ENCODE data around the gene FUT9.

The FUT9 gene

DNA sequence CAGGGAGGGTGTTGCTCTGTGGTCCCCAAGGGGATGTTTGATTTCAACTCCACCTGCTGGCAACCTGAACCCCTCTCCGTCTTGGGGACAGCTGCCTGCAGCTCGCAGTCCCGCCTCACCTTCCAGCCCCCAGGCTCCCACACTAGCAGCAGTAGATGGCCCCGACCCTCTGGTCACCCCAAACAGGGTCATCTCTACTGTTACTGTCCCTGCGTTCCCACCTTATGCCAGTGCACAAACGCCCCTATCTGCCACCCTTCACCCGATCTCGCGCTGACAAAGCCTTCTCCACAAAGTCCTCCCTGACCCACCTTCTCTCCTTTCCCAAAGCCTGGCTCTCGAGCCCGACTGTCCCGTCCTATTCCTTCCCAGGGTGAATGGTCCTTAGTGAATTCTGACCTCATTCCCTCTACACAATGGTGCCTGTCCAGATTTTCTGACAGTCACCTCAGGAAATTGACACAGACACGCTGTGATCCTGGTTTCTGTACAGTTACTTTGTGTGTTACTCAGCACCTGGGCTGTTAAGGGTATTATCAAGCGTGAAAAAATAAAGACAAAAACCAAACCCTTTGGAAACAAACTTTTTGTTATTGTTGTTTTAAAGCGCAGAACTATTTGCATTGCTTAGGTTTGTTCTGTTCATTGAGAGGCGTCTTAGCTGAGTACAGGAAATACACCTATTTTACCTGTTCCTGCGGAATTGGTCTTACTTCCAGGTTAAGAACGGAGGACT, 728 bp downstream of the FUT9 start:
- no peak for TF ChIP-seq EZH2phosphoT487 (IDR thresholded peaks at IDR 0.05; ENCODE audit: borderline replicate concordance)
- TF ChIP-seq, protein P1, sequence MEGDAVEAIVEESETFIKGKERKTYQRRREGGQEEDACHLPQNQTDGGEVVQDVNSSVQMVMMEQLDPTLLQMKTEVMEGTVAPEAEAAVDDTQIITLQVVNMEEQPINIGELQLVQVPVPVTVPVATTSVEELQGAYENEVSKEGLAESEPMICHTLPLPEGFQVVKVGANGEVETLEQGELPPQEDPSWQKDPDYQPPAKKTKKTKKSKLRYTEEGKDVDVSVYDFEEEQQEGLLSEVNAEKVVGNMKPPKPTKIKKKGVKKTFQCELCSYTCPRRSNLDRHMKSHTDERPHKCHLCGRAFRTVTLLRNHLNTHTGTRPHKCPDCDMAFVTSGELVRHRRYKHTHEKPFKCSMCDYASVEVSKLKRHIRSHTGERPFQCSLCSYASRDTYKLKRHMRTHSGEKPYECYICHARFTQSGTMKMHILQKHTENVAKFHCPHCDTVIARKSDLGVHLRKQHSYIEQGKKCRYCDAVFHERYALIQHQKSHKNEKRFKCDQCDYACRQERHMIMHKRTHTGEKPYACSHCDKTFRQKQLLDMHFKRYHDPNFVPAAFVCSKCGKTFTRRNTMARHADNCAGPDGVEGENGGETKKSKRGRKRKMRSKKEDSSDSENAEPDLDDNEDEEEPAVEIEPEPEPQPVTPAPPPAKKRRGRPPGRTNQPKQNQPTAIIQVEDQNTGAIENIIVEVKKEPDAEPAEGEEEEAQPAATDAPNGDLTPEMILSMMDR (conservative IDR thresholded peaks at IDR 0.05; ENCODE audit: low read length), result no peak
- Histone ChIP-seq H3F3A (ENCODE audit: low read depth) (no peaks in the 10 kb centered on the region), H3K4me2 (ENCODE audit: low read depth, low read length, poor library complexity, severe bottlenecking) (no peak overlapping the region), H3K79me2 (ENCODE audit: insufficient read depth, low read length) (no peaks in the 10 kb centered on the region), H4K20me1 (ENCODE audit: insufficient read depth, low read length, poor library complexity, severe bottlenecking) (no peaks in the 10 kb centered on the region), H3K9me3 (ENCODE audit: insufficient read depth, low read depth, low read length) (no peaks in the 10 kb centered on the region), H3K9me2 (replicated peaks; ENCODE audit: low read depth, low read length) (no peaks in the 10 kb centered on the region), H3K9ac (ENCODE audit: low read depth, low read length, poor library complexity, severe bottlenecking) (no peak overlapping the region), H3K36me3 (ENCODE audit: insufficient read depth, low read length) (no peaks in the 10 kb centered on the region), H2AFZ (ENCODE audit: low read length) (no peak overlapping the region), H3K4me3 (ENCODE audit: low read length, poor library complexity, severe bottlenecking) (no peak overlapping the region), H3K4me1 (ENCODE audit: insufficient read depth, low read length, poor library complexity, severe bottlenecking) (no peaks in the 10 kb centered on the region), H3K27me3 (ENCODE audit: insufficient read depth, low read length, poor library complexity, severe bottlenecking) (no peaks in the 10 kb centered on the region)

DNA sequence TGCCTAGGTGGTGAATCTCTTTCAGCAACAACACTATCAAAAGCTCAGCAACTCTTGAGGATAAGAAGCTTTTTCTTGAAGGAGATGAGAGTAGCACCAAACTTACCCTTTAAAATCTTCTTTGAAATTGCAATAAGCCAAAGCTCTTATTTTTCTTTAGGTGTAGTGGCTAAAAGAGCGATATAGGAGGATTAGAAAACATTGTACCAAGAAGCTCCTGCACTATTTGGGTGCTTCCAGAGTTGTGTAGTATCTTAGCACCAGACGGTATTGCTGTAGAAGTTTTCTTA, 1.2 kb downstream of the FUT9 start:
- Histone ChIP-seq H3K9me2 (replicated peaks; ENCODE audit: low read depth, low read length) (no peaks in the 10 kb centered on the region), H3K9ac (ENCODE audit: low read depth, low read length, poor library complexity, severe bottlenecking) (no peak overlapping the region), H3K4me2 (ENCODE audit: low read depth, low read length, poor library complexity, severe bottlenecking) (no peak overlapping the region), H3F3A (ENCODE audit: low read depth) (no peaks in the 10 kb centered on the region), H3K36me3 (ENCODE audit: insufficient read depth, low read length) (no peaks in the 10 kb centered on the region), H2AFZ (ENCODE audit: low read length) (no peak overlapping the region), H3K4me3 (ENCODE audit: low read length, poor library complexity, severe bottlenecking) (no peak overlapping the region), H3K27me3 (ENCODE audit: insufficient read depth, low read length, poor library complexity, severe bottlenecking) (no peaks in the 10 kb centered on the region), H3K9me3 (ENCODE audit: insufficient read depth, low read depth, low read length) (no peaks in the 10 kb centered on the region), H4K20me1 (ENCODE audit: insufficient read depth, low read length, poor library complexity, severe bottlenecking) (no peaks in the 10 kb centered on the region), H3K4me1 (ENCODE audit: insufficient read depth, low read length, poor library complexity, severe bottlenecking) (no peaks in the 10 kb centered on the region), H3K79me2 (ENCODE audit: insufficient read depth, low read length) (no peaks in the 10 kb centered on the region)
- TF ChIP-seq, protein P1 (conservative IDR thresholded peaks at IDR 0.05; ENCODE audit: low read length), result no peak
- no peak for TF ChIP-seq EZH2phosphoT487 (IDR thresholded peaks at IDR 0.05; ENCODE audit: borderline replicate concordance)

DNA sequence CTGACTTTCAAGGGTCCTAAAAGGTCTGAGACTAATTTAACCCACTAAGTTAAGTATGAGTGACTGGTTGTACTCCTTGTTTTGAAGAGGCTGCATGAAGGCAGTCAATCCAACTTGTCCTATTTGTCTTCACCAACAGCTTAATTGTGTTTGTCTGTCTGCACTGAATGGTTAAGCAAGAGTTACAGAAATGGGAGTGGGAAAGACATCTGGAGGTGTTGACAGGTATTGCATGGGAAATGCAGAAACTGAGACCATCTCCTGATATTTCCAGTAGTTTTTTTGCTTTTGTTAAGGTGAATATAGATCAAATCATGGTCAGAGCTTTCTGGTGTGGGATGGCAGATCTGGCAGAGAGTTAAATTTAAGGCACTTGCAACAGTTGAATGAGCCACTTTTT, 6.5 kb downstream of the FUT9 start:
- H3K9ac ChIP-seq (ENCODE audit: low read depth, low read length, poor library complexity, severe bottlenecking), result no peak overlapping the region
- no peaks in the 10 kb centered on the region for H3K9me3 ChIP-seq (ENCODE audit: insufficient read depth, low read depth, low read length)
- no peaks in the 10 kb centered on the region for H3K27me3 ChIP-seq (ENCODE audit: insufficient read depth, low read length, poor library complexity, severe bottlenecking)
- TF ChIP-seq EZH2phosphoT487 (IDR thresholded peaks at IDR 0.05; ENCODE audit: borderline replicate concordance), result no peak
- TF ChIP-seq, protein P1 (conservative IDR thresholded peaks at IDR 0.05; ENCODE audit: low read length), result no peak
- H2AFZ ChIP-seq (ENCODE audit: low read length), result no peak overlapping the region
- H3K36me3 ChIP-seq (ENCODE audit: insufficient read depth, low read length), result no peaks in the 10 kb centered on the region
- no peaks in the 10 kb centered on the region for H3K79me2 ChIP-seq (ENCODE audit: insufficient read depth, low read length)
- no peak overlapping the region for H3K4me2 ChIP-seq (ENCODE audit: low read depth, low read length, poor library complexity, severe bottlenecking)
- no peaks in the 10 kb centered on the region for H3K4me1 ChIP-seq (ENCODE audit: insufficient read depth, low read length, poor library complexity, severe bottlenecking)
- no peak overlapping the region for H3K4me3 ChIP-seq (ENCODE audit: low read length, poor library complexity, severe bottlenecking)
- no peaks in the 10 kb centered on the region for H3K9me2 ChIP-seq (replicated peaks; ENCODE audit: low read depth, low read length)
- H3F3A ChIP-seq (ENCODE audit: low read depth), result no peaks in the 10 kb centered on the region
- H4K20me1 ChIP-seq (ENCODE audit: insufficient read depth, low read length, poor library complexity, severe bottlenecking), result no peaks in the 10 kb centered on the region
